SKM-1 treated with dmso at 0.1 percent for 144 hours (cell line): ENCODE data around the gene ZNF219.
A peak's percentile ranks its signal among the peaks of the same experiment; 100 is the strongest.

Experiments
- DNase-seq: peaks from one replicate; lab custom pipeline; 2025; ENCODE audit not compliant: unreplicated experiment; lab: John Stamatoyannopoulos, UW

Gene ZNF219

GRCh38 chr14:21087294-21088091 lies 11.0 kb downstream of the ZNF219 start:
- peak; percentile 66 for DNase-seq

- DNase-seq = no peak
Observed at GRCh38 chr14:21086908-21087293, 11.6 kb downstream of the ZNF219 start.

GRCh38 chr14:21084998-21085853 lies 13.2 kb downstream of the ZNF219 start:
- DNase-seq = no peak

GRCh38 chr14:21084396-21084795 lies 14.1 kb downstream of the ZNF219 start:
- DNase-seq = no peak

GRCh38 chr14:21083565-21084325 lies 14.7 kb downstream of the ZNF219 start:
- DNase-seq = no peak

- DNase-seq = no peak
Observed at GRCh38 chr14:21081521-21082142, 16.8 kb downstream of the ZNF219 start.

GRCh38 chr14:21078726-21079125 lies 19.7 kb downstream of the ZNF219 start:
- no peak for DNase-seq

GRCh38 chr14:21078287-21078686 lies 20.2 kb downstream of the ZNF219 start:
- DNase-seq = no peak

GRCh38 chr14:21077672-21078071 lies 20.8 kb downstream of the ZNF219 start:
- DNase-seq = no peak

GRCh38 chr14:21075719-21076437 lies 22.6 kb downstream of the ZNF219 start:
- DNase-seq = no peak

GRCh38 chr14:21074398-21075272 lies 23.8 kb downstream of the ZNF219 start:
- no peak for DNase-seq

GRCh38 chr14:21073921-21074320 lies 24.5 kb downstream of the ZNF219 start:
- DNase-seq = no peak

- DNase-seq = no peak
Observed at GRCh38 chr14:21072781-21073339, 25.6 kb downstream of the ZNF219 start.

- DNase-seq = peak; percentile 71
Observed at GRCh38 chr14:21072031-21072473, 26.4 kb downstream of the ZNF219 start.

GRCh38 chr14:21071225-21072030 lies 27.0 kb downstream of the ZNF219 start:
- peak; percentile 67 for DNase-seq

GRCh38 chr14:21070610-21071224 lies 27.7 kb downstream of the ZNF219 start:
- DNase-seq = no peak

- no peak for DNase-seq
Observed at GRCh38 chr14:21070083-21070609, 28.3 kb downstream of the ZNF219 start, which contains the start of gene ARHGEF40. Gene ARHGEF40 (plus strand): TSS chr14:21070304. CDS start chr14:21070397, 93 bp downstream.
